DLD1 (cell line): ENCODE results near the gene TRPC6.

ENCODE experiments used
- in situ Hi-C: cut with HindIII; loops from 2 replicates; pipeline ENCODE4 v1.10.0; 2017; ENCODE audit warnings: low sequenced_read_pairs

The TRPC6 gene

DNA sequence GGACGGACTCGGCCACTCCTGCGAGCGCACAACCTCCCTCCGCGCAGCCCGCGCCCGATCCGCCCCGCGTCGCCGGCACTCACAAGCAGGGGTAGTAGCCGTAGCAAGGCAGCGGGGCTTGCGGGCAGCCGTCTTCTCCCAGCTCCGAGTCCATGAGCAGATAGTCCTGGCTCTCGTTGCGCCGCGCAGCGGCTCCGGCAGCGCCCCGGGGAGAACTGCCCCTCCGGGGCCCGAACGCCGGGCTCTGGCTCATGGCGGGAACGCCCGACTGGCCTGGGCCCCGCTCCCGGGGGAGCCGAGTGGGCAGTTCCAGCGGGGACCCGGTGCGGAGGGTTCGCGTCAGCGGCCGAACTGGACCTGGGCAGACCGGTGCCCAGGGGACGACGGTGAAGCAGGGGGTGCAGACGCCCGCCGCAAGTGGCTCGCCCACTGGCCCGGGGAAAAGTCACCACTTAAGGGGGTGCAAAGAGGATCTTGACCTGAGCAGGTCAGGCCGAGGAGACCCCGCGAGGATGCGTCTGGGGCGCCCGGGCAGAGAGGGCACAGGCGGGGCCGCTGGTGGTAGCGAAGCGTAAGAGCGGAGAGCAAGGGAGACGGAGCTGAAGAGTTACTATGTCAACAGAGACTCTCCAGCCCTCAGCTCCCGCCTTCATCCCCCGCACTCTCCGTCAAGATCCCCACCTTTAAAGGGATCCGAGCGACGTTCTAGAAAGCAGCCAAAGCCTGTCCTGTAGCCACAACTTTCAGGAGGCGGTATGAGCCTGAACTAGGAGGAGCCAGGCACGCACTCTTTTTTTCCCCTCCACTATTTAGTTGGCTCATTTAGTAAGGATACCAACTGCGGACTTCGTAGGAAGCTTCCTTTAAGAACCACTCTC is at the start of gene TRPC6:
TSS of gene TRPC6 (minus strand) at position 757 of the 878 bp plus-strand sequence. CDS start at position 253, 504 bp downstream.
- in situ Hi-C loops: loop anchor here (5.0 kb wide), 1 partner anchor 34 kb away; no protein-coding TSS in a partner anchor

DNA sequence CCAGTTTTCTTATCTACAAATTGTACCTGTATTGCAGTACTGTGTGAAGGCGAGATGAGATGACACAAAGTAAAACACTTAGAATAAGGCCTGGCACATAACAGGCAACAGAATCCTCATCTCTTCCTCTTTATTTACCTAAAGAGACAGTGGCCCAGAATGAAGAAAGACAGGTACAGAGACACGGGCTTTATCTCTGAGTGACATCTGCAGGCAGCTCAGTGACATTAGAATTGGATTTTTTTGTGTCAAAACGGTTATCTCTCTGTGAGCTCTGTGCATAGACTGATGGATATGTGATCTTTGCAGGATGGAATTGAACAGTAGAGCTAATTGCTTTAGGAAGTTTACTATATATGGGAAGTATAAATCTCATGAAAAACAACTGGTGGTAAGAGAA is 36.2 kb upstream of the TRPC6 start:
- in situ Hi-C loops: no loop called here

DNA sequence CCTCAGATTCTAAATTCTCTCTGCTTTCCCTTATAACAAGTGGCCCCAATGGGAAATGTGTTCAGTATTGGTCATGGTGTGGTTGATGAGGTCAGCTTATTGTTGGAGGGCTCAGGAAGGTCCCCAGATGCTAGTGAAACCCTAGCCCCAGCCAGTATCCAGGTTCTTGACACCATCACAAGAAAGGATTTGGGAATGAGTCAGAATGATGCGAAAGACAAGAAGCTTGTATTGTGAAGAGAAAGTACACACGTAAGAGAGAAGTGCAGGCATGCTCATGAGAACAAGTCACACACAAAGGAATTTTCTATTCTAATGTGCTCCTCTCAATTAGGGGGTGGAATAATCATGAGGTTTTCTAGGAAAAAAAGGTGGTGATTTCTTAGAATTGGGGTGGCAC is 34.9 kb upstream of the TRPC6 start:
- in situ Hi-C loops: loop anchor here (5.0 kb wide), 1 partner anchor 36 kb away; the partner anchor contains the start of gene TRPC6

DNA sequence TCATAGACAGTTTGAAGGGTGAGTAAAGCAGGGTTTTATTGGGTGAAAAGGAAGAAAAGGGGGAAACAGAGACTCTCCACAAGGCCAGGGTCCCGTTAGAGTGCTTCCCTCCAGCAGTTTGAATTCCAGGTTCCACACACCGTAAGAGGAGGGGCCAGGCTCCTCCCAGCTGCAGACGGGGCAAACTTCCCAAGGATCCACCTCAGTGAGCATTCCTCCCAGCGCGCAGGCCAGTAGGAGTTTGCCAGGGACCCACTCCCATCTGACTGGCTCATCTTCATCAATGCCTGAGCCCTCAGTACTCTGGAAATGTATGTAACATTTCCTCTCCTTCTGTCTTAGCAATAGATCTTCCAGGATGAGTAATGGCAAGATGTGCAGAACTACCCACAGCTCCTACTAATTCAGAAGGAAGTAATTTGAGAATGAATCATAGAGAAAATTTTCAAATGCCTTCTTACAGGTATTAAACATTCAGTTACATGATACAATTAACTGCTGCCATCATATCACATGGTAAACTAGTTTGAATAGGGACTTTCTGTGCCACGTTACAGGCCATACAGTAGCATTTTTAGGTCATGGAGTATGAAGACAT is 34.0 kb upstream of the TRPC6 start:
- in situ Hi-C loops: loop anchor here (5.0 kb wide), 1 partner anchor 36 kb away; the partner anchor contains the start of gene TRPC6

DNA sequence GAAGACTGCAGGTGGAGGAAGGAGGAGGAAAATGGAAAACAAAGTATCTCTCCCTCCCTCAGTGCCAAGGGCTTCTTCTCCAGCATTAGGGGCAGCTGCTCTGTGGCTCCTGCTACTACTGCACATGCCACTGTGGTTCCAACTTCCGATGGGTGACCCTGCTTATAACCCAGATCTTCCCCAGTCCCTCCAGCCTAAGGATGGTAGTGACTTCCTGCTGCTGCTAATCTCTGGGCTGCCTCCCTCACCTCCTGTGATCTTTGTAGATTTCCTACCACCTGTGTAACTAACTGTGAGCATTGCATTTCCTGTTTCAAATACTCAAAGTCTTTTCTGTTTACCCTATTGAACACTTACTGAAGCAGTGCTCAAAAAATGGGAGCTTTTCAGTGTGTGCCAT is 28.7 kb upstream of the TRPC6 start:
- in situ Hi-C loops: no loop called here

DNA sequence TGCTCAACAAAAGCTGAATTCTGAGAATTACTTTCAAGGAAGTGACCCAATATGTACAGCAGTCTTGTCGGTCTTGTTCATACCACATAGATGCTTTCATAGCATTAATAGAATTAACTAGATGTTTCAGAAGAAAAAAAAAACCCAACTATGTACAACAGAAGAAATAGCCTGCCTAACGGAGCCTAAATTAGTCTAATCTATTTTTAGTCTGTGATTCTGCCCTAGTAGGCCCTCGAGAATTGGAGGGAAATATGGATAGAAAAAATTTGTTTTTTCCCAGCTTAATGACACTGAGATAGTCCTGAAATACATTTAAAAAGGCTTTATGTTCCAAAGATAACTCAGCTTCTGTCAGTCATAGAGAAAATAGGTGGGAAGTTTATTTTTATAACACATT is 17.1 kb upstream of the TRPC6 start:
- in situ Hi-C loops: no loop called here

DNA sequence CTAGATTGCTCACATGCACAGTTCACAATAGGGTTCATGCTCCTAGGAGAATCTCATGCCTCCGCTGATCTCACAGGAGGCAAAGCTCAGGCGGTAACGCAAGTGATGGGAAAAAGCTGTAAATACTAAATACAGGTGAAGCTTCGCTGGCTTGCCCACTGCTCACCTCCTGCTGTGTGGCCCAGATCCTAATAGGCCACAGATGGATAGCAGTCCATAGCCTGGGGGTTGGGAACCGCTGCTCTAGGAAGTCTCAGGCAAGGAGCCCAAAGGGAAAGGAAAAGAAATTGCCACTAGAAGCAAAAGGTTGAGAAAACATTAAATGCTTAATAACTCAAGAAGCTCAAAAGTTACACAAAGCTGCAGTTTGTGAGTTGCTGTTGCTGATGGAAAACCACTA is 3.2 kb upstream of the TRPC6 start:
- in situ Hi-C loops: no loop called here

DNA sequence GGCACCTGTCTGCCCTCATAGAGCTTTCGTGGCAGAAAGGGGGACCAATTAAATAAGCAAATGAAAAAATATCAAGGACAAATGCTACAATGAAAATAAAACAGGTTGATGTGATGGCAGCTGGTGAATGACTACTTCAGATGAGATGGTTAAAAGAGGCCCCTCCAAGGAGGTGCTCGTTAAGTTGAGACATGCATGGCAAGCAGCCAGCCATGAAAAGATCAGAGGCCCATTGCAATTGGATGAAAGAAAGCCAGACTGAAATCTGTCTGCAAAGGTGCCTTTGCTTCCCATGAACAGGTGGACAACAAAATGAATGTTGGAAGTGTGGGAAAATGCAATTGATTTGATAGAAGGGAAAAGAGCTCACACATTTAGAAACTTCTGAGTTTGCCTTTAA is 848 bp upstream of the TRPC6 start:
- in situ Hi-C loops: loop anchor here (5.0 kb wide), 1 partner anchor 33 kb away; no protein-coding TSS in a partner anchor

DNA sequence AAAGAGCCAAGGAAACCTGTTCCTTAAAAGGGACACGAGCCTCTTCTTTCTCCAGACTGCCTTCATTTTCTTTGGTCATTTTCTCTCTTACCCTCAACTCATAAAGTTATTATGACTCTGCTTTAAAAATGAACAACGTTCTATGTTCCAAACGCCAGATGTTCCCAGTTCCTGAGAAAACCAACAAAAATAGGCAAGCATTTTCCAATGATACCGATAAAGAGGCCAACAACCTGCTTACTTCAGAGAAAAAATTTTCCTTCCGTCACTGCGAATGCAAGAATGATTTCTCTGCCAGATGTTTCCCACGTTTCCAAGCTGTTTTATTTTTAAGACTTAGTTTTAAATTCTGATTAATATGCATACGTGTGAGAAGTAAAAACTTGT is 315 bp upstream of the TRPC6 start:
- in situ Hi-C loops: loop anchor here (5.0 kb wide), 1 partner anchor 33 kb away; no protein-coding TSS in a partner anchor

DNA sequence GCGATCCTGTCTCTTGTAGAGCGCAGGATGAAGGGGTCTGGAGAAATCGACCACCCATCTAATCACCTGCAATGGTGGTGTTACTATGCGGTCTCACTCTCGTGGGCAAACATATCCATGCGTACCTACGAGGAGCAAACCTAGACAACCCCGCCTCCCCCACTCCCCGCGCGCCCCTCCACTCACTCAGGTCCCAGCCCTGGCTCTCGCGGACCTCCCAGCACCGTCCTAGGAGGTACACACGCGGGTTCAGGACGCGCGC is 887 bp downstream of the TRPC6 start:
- in situ Hi-C loops: loop anchor here (5.0 kb wide), 1 partner anchor 34 kb away; no protein-coding TSS in a partner anchor

DNA sequence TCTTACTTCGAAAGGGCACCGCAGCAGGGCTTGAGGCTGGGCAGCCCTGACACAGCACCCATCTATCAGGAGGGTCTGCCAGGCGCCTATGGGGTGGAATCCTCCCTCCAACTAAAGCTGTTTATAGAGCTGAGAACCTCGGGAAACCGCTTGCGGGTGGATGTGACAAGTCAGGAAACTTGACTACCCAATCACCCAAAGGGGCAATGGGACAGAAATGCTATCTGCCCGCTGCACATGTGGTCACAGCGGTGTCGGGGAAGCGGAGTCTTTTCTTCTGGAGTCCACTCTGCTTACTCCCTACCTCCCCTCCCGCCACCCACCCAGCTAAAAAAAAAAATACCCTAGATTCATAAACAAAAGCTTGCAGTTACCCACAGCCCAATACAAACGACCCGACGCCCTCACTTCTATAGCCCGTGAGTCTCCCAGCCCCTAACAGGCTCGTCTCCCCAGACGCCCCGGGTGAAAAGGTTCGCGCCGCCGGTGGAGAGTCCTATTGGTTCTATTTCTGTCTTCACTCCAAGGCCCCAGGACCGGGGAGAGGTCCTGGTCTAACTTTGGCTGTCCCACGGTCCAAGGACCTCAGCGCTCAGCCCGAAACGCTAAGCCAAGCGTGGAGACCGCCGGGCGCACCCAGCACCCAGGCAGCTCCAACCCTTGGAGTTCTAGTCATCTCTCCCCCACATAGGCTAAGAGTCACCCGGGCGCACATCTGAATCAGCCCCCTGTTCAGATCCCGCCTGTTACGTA is 1.4 kb downstream of the TRPC6 start:
- in situ Hi-C loops: loop anchor here (5.0 kb wide), 1 partner anchor 35 kb away; no protein-coding TSS in a partner anchor

DNA sequence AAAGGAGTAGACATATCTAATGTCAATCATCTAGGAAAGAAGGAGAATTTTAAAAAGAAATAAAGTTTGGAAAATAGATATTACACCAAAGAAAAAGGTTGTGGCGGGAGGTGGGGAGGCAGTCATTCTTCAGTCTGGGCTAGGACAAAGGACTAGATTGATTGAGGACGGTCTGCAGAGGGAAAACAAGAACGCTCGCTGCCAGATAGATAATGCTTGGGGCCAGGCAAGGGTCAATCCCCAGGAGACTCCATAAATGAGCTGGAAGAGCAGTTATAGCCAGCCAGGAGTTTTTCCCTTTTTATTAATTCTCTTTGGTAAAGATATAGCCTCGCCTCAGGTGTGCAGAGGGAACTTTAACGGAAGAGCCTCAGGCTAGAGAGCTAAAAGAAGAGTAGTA is 6.3 kb downstream of the TRPC6 start:
- in situ Hi-C loops: no loop called here

DNA sequence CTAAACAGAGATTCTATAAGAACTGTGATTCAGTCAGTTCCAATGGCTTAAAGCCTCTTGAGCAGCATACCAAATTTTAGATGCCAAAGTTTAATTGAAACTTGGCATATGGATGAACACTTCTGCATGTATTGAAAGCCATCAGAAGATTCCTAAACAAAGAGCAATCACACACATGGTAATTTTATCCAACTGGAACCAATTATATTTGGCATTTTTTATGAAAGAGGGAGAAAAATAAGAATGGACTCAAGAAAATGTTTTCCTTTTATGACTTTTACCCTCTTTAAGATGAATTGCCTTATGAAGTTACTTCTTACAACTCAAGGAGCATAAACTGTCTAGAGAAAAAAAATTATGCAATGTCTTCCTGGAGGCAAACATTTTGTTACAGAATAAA is 7.4 kb downstream of the TRPC6 start:
- in situ Hi-C loops: no loop called here

DNA sequence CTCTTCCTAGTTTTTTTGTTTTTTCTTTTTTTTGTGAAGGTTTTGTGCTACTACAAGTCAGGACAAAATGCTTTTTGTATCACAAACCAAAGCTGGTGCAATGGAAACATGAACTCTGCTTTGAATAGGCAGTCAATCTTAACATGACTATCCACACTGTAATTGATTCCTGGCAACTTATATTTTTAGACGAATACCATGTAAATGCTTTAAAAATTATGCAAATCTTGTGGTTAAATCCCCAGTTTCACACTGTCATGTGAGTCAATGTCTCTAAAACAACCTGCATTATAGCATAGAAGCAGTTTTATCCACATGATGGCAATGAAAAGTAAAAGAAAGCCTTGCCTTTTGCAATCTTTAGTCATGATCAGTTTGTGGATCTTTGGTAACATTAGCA is 8.9 kb downstream of the TRPC6 start:
- in situ Hi-C loops: no loop called here

DNA sequence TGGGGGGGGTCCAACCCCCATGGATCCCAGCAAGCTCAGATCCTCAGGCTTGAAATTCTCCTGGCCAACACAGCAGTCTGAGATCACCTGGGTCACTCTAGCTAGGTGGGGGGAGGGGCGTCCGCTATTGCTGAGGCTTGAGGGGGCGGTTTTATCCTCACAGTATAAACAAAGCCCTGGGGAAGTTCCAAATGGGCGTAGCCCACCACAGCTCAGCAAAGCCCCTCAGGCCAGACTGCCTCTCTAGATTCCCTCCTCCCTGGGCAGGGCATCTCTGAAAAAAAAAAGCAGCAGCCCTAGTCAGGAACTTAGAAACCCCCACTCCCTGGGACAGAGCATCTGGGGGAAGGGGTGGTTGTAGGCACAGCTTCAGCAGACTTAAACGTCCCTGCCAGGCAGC is 16.7 kb downstream of the TRPC6 start:
- in situ Hi-C loops: no loop called here

DNA sequence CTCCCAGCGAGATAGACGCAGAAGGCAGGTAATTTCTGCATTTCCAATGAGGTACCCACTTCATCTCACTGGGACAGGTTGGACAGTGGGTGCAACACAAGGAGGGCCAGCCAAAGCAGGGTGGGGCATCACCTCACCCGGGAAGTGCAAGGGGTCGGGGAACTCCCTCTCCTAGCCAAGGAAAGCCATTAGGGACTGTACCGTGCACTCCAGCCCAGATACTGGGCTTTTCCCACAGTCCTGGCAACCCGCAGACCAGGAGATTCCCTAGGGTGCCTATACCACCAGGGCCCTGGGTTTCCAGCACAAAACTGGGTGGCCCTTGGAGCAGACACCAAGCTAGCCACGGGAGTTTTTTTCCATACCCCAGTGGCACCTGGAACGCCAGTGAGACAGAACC is 17.2 kb downstream of the TRPC6 start:
- in situ Hi-C loops: no loop called here

DNA sequence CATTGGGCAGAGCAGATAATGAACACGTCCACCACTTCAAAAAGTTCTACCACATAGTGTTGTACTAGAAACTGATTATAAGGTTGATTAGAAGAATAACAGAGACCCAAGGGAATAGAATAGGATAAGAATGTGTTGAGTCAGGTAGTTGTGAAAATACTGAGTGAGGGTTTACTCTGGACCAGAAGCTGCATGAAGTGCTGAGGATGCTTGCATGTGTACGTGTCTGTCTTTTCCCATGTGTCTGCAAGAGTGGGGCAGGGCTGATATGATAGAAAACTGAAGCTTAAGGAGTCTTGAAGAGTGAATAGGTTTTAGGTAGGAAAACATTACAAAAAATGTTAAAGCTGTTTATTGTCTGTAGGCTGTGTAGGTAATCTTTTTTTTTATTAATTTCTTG is 20.6 kb downstream of the TRPC6 start:
- in situ Hi-C loops: no loop called here

DNA sequence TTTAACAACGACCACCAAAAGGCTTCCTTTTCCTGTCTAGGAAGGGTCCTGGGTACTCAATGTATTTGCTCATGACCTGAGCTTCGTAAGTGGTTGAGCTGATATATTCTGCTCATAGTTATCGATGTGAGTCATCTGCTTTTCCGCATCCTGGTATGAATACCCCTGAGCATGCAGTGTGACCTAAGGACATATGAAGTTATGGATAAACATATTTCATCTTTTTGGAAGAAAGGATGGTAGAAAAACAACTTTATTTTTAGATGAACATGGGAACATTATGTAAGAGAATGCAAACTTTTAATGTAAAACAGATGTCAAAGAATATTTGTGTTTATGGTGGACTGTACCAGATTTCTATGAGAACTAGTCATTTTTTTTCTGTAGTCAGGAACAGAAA is 28.4 kb downstream of the TRPC6 start:
- in situ Hi-C loops: no loop called here

DNA sequence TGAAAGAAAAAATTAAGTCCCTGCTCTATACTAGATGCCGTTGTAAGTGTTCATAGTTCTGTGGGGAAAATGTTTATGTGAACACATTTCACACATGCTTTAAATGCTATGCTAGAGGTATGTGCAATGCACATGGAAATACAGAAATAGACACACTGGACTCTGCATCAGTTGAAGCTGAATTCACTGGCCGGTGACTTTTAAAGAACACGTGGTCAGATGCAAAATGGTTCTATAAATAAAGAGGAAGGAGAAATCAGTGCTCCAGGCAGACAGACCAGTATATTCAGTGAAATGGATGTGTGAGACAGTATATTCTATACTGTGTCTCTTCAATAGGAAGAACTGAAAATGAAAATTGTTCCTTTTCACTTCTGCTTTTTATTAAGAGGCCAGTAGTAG is 29.9 kb downstream of the TRPC6 start:
- in situ Hi-C loops: no loop called here

DNA sequence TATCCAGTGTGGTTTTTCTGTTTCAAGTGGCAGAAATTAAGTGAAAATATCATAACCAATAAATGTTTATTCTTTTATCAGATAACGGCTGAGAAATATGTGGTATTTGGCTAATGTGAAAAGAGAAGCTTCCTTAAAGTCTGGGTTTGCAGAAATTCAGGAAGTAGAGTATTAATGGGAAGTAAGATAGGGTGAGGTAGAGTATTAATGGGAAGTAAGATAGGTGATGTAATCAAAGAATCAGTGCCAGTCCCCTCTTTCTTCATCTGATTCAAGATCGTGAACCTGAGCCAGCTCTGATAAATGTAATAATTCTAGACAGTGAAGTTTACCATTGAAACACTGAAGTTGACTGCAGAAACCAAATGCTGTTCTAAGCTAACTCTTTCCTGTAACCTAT is 30.9 kb downstream of the TRPC6 start:
- in situ Hi-C loops: no loop called here

DNA sequence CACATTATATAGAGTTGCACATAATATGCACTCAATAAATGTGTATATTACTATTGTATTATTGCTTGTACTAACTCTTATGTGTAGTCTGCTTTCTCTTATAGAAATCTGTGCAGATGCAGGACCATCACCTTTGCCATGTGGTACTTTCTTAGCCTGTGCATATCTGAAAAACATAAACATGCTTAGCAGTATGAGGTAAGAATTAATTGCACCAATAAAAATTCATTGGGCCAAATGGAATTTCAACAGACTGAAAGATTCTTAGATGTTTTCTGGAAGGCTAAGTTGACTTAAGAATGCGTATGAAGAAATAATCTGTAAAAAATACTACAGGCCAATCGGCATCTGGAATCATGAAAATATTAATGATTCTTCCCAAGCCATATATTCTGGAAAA is 55.3 kb downstream of the TRPC6 start:
- in situ Hi-C loops: no loop called here
